Stimulated activated CD4-positive, alpha-beta T cell treated with anti-CD3 and anti-CD28 coated beads, Interleukin-15, amount 100 ng/mL, for 48 hours (primary cell): Measurements from ENCODE around the gene CYP24A1.

ENCODE experiments used
- DNase-seq, 2 donors: peaks; one replicate each; pipeline ENCODE4 v3.0.0-alpha.2; 2020; ENCODE audit warnings: low read depth in 2 of 2

The CYP24A1 gene

DNA sequence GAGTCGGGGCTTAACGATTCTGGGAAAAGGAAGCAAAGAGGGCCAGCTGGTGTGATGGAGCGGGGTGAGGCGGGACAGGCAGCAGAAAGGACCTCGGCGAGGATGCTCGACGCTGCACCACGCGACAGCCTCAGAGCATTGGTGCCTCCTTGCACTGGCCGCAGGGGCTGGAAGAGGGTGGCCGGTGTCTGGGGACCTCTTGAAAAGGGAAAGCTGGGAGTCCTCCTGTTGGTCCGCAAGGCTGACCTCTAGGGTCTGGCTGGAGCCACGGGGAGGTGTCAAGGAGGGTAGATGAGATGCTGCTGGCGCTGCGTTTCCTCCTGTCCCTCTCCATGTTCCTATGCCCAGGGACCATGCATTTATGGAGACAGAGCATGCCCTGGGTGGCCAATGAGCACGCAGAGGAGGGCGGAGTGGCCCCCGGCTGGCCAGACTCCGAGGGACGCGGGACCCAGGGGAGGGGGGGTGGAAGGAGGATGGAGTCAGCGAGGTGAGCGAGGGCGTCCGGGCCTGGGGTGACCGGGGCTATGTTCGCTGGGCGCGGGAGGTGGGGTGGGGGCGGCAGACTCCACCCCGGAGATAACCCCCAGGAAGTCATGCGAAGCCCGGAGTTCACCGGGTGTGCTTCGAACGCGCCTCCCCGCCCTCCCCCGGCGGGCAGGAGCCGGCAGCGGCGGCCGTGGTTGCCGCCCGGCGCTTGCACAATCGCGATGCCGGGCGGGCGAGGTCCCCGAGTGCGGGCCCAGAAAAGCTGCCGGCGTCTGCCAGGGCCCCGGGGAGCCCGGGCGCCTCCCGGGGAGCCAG lies at the start of gene CYP24A1:
CYP24A1 (minus strand) TSS at position 334 of the 804 bp plus-strand sequence. CDS start 407 bp downstream, outside the sequence.
- DNase-seq: no peak

DNA sequence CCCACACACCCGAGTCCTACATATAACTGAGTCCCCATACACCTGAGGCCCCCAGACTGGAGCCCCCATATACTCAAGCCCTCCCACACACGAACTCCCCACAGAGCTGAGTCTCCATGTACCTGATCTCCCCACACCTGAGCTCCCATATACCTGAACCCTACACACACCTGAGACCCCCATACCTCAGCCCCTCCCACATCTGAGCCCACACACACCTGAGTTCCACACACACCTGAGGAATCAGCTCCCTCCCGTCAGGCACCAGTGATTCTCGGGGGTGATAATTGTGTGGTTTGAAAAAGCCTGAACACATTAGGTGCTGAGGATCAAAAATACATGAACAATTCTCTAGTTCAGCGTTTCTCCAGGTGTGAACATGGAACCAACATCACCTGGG lies 49.5 kb upstream of the CYP24A1 start:
- DNase-seq: no peak

DNA sequence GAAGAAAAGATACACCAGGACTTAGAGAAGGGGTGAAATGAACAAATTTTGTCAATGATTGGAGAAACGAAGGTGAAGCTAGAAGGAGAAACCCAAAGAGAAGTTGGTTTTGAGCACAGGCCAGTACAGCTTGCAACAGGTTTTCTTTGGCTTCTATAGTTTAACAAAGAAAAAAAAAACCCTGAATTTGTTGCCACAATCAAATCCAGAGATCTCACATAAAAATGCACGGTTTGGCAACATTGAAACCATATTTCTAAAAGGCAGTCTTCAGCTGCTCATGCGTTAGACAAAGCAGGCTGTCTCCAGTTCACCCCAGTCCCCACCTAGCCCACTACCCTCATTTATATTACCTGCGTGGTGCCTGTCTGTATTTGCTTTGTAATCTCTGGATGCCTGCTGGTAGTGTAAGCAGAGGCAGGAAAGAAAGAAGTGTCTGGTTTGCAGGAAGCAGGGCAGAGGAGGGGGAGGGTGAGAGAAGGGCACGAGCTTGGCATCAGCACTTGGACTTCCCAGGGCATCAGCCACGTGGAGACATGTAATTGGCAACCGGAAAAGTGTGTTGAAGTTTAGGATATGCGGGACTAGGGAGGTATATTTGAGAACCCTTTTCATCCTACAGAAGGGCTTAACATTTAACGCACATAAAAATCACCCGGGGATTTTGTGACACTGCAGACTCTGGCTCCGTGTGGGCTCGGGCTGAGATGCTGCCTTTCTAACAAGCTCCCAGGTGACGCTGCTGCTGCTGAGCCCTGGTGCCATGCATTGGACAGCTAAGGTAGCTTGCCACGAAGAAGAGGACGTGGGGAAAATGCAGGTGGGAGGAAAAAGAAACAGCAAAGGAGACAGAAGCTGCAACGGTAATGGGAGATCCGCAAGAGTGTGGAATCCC lies 48.5 kb upstream of the CYP24A1 start:
- no peak for DNase-seq

DNA sequence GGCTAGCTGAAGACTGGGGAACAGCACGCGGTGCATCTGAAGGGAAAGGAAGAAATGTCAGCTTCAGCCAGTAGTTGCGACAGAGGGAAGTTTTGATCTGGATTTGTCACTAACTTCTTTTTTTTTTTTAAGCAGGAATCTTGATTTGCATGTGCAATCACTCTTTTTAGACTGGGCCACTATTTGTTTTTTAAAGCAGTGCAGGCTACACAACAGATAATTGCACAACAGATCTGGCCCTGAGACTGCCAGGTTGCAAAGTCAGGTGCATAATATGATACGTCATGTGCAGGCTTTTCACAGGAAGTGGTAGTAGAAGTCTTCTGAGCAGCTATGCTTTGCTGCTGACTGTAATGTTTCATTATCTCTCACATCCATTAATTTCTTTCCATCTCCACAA lies 47.6 kb upstream of the CYP24A1 start:
- DNase-seq: no peak

DNA sequence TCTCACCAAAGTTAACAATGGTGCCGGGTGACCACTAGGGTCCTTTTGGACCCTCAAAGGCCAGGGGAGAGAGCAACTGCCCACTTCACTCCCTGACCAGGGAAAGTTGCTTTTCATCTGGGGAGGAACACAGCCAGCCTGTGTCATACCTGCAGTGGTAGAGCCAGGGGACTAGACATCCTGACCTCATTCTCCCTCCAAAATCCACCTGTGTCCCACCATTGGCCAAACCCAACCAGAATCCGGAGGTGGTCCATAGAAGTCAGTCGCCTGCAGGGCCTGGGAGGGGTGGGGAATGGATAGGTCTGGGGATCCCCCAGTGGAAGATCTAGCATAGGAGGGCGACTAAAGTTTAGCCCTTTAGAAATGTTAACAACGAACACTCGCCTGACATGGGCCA lies 46.9 kb upstream of the CYP24A1 start:
- DNase-seq: no peak

DNA sequence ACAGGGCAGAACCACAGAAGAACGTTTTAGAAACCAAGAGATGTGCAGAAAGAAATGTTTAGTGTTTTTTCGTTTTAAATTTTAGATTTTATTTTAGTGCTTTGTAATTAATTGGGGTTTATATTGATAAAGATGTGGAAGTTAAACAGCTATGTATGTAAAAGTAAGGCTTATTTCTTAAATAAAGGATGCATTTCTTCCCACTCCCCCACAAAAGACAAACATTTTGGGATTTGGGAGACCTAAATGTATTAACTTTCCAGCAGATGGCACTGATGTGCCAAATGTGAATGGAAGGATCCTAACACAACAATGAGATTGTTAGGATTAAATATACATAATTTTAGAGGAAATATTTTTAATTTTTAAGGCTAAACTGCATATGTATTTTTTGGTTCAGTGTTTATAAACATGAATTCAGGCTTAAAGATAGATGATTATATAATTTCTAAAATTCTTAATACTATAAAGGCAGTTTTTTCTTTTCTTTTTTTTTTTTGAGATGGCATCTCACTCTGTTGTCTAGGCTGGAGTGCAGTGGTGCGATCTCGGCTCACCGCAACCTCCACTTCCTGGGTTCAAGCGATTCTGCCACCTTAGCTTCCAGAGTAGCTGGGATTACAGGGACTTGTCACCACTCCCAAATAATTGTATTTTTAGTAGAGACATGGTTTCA lies 46.1 kb upstream of the CYP24A1 start:
- no peak for DNase-seq

DNA sequence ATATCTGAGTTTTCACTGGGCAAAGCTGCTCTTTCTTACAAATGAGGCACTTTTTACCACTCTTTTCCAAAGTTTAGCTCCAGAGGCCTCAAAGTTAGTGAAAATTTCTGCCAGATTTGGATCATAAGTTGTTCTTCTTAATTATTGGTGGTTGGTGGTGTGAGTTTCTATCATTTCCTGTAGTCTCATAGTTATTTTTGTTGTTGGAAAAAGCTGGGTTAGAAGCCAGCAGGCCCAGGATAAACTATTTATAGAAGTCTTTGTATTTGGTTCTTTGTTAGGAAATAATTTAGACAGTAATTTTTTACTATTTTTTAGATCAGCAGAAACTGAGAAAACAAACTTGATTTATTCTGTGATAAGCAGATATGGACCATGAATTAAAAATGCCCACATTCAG lies 44.7 kb upstream of the CYP24A1 start:
- DNase-seq: no peak

DNA sequence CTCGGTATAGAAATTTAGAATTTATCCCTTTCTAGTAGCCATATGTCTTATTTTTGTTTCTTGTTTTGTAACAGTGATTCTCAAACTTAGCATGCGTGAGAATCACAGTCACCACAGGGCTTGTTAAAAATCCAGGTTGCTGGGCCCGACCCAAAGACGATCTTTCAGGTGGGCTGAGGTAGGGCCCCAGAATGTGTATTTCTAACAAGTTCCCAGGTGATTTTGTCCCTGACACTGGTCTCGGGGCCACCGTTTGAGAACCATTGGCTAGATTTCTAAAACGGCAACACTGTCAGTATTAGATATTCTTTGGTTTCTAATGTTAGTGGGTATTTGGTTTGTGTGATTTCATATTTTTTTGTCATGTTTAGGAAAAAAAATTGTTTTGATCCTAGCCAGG lies 44.0 kb upstream of the CYP24A1 start:
- no peak for DNase-seq

DNA sequence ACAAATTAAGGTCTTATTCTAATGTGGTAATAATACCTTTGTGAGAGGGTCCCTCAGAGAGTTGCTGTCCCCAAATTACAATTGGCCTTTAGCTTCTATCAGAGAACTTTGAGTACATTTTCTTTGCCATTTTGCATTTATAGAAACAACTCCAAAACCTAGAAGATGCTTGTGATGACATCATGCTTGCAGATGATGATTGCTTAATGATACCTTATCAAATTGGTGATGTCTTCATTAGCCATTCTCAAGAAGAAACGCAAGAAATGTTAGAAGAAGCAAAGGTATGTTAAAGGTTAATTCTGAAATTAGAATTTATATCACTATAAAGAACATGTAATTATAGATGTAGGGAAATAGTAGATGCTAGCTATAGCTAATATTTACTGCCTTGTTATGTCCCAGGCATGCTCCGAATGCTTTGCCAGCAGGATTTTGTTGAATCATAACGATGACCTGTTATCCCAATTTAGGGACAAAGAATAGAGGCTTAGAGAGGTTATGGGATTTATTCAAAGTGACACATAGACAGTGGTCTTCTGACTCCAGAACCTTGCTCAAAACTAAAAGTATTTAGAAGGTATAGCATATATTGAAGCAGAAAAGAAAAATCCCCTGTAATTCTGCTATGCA lies 41.5 kb upstream of the CYP24A1 start:
- no peak for DNase-seq

DNA sequence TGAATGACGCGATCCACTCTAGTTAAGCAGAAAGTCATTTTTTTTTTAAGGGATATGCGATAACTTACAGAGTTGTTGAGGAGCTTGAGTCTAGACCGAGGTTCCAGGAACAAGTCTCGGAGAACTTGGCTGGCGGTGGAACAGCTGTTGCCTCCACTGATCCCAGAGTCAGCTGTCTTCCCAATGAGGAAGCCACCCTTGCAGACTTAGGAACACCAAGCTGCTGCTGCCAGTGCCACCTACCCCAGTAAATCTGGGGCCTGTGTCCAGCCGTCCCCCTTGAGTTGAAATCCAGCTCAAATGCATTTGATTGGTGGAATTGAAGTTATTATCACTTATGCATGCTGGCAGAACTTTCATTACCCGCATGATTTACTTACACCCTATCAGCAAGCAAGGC lies 40.8 kb upstream of the CYP24A1 start:
- no peak for DNase-seq

DNA sequence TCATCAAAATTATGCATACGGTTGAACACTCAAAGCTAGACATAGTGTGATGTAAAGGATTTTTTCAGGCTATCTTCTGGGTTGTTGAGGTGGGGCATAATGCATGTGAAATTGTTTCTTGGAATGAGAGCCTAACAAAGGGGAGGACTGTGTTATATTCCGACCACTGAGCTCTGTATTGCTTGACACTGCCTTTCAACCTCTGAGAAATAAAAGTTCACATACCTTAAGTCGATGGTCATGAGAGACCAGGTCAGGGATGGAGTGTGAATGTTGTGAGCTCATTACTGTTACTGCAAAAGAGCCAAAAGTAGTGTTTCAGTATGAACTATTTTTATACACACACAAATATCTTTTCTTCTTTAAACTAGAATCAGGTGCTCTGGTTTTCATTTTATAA lies 39.1 kb upstream of the CYP24A1 start:
- DNase-seq: no peak

DNA sequence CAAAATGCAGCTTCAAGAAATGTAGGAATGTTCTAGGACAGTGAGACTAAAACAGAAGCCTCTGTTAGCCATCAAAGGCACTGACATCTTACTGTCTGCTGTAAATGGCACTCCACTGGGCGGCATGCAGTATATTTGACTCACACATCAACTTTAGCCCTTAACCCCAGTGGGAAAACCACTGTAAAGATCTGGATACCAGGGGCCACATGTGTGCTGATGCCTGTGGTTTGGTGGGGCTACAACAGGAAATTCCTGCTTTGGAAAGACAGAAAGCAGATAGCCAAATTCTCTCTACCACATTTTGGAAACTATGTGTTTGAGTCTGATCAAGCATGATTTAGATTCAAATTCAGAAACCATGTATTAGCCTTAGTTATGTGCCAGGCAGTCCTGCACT lies 38.4 kb upstream of the CYP24A1 start:
- no peak for DNase-seq

DNA sequence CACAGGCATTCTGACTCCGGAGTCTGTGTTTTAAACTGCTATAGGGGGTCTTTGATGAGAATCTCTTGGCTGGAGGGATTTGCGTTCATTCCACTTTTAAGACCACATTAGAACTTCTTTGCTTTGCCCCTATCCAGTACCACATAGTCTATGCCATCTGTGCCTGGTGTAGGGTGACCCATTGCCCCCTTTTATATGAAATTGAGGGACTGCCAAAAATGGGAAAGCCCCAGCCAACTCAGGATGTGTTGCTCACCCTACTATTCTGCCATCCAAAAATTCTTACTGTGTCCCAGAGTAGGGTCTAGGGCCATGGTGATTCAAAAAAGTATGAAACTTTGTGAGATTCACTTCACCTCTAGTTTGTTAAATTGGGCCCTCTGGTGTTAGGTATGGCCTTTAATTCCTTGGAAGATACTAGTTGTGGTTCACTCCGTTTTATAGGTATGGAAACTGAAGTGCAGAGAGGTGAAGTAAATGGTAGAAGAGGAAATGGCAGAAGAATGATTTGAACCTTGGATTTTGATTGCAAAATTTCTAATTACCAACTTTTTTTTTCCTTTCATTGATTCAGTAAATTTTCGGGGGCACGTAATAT lies 35.5 kb upstream of the CYP24A1 start:
- no peak for DNase-seq

DNA sequence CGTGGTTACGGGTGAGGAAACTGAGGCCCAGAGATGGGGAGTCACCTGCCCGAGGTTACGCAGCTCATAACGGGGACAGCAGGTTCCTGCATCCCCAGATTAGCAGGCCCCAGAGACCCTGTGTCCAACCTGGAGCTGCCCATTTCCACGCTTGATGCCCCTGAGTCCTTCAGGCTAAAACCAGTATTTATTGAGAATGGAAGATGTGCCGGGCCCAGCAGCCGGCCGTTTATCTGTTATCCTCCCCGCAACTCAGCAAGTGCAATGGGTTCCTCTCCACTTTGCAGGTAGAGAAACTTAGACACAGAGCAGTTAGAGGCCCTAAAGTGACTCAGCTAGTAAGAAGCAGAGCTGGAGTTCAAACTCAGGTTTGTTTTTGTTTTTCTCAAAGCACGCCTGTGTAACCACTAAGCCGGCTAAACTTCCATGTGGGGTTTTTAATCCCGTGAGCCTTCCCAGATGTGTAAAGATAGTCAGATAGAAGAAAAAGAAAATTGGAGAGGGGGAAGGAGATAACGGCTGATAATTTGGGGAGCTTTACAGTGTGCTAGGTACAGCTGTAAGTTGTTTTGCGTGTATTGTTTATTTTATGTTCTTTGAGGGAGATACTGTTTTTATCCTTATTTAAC lies 34.9 kb upstream of the CYP24A1 start:
- DNase-seq: no peak

DNA sequence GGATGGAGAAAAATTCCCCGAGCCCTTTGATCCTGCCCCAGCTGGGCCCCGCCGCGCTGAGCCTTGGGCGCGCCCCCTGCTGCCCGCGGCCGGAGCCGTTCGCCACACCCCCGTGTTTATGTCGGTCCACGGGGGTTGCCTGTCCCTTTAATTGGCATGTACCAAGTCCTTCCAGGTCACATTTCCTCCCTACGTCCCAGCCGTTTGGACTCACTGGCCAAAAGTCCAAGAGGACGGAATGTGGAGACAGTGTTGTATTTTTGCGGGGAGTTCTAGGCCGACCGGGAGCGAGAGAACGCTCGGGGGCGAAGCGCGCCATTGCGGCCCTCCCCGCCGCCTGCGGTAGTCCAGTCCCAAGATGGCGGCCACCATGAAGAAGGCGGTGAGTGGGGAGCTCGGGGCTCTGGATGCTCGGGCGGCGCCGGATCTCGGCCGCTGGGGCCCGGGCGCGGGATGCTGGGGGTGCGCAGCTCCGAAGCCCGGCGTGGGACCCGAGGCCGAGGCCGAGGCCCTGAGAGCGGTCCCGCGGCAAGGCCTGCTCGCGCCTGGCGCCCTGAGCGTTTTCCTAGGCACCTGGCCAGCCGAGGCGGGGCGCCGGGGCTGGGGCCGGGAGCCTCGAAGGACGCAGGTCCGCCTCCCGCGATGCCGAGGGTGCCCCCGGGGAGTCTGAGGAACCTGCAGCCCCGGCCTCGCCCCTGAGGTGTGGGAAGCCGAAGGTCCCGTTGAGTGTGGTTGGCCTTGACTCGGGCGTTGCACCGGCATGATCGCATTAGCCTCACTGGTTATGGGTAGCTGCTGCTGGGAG lies 34.2 kb upstream of the CYP24A1 start, which contains the start of gene PFDN4:
PFDN4 (plus strand) TSS at position 345 of the 805 bp plus-strand sequence; CDS start at position 359, 14 bp downstream.
- peak; percentile 64 to 74 for DNase-seq

DNA sequence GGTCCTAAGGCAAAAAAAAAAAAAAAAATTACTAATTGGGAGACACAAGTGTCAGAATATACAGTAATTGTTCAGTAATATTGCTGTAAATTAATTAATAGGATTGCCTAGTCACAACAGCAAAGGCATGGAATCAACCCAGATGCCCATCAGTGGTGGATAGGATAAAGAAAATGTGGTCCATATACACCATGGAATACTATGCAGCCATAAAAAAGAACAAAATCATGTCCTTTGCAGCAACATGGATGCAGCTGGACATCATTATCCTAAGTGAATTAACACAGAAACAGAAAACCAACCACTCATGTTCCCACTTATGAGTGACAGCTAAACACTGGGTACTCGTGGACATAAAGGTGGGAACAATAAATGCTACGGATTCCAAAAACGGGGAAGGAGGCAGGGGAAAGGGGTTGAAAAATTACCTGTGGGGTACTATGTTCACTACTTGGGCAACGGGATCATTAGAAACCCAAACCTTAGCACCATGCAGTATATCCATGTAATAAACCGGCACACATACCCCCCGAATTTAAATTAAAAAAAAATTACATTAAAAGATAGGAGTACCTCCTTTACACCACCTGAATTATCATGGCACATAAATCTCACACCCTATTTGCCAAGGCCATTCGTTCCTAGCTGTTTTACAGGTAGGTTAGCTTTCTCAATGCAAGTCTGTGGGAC lies 33.4 kb upstream of the CYP24A1 start:
- no peak for DNase-seq

DNA sequence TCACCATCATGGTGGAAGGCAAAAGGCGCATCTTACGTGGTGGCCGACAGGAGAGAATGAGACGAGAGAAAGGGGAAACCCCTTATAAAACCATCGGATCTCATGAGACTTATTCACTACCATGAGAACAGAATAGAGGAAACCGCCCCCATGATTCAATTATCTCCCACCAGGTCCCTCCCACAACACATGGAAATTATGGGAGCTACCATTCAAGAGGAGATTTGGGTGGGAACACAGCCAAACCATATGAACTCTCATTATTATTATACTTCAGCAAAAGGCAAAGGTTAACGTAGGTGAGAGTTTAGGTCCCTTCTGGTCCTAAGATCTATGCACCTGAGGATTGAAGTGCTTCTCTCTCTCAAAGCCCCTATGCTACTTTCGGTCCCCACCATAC lies 31.7 kb upstream of the CYP24A1 start:
- peak in 1 of 2 donors; percentile 9 for DNase-seq

DNA sequence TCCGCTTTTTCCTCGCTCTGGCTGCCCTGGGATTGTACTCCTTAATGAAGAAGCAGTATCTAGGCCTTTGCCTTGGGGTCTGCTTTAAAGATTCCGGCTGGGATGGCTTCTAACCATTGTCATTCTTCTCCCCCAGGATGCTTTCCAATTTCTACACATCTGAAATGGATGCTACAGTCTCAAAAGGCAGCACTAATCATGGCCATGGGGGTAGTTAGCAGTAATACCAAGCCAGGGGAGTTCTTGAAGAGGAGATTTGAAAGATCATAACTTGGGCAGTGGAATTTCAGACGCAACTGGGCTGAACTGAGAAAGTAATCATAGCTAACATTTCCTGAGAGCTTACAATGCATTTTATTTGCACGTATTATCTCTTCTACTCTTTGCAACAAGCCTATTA lies 30.7 kb upstream of the CYP24A1 start:
- DNase-seq: no peak

DNA sequence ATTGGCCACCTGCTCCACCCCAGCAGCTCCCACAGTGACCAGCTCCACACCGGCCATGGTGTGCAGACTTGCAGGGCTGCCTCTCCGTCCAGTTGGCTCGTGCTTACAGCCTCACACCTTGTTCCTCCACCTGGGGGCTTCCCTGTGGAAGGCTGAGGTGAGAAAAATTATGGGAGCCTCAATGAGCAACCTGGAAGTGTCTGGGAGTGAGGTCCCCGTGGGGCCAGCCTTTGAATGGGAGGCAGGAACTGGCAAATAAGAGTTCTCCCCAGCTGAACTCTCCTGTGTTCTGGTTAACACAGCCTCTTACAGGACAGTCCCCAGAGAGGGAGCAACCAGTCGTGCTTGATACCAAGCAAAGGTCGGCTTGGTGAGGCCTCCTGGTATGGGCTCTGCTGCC lies 30.3 kb upstream of the CYP24A1 start:
- no peak for DNase-seq
